ENCODE measurements around the gene FAM186B. TPM values are rescaled to one million over a fixed set of nuclear protein-coding genes. Genes with fewer than 3 reads are reported as not detected.

The FAM186B gene
- polyA plus RNA-seq, 1 of the 3 experiments (the other 2 are of a cell fraction), result 0.16 TPM

GRCh38 chr12:49584591-49584990 is 20.8 kb downstream of the FAM186B start:
- H3F3A ChIP-seq (replicated peaks; ENCODE audit: insufficient read depth), result no peaks in the 10 kb centered on the region
- ChIA-PET CTCF (interaction anchor here (1.3 to 2.6 kb wide), 4 partner anchors 39 to 242 kb away, joined by 3 to 26 read pairs (median 4); partner anchors contain the start of gene PRPF40B), POLR2A (no interaction called here)
- TF ChIP-seq NFIC (IDR thresholded peaks at IDR 0.05; ENCODE audit: borderline replicate concordance), result no peak
- no peak for TF ChIP-seq GATA2 (CRISPR knock-in tag; IDR thresholded peaks at IDR 0.05)
- TF ChIP-seq RCOR1 (IDR thresholded peaks at IDR 0.05; ENCODE audit: low read length), result no peak
- TF ChIP-seq RXRA (IDR thresholded peaks at IDR 0.05; ENCODE audit: borderline replicate concordance, low read depth), result no peak
- no peak for TF ChIP-seq SMC3 (IDR thresholded peaks at IDR 0.05; ENCODE audit: low read depth, low read length)
- no peak for TF ChIP-seq YY1 (IDR thresholded peaks at IDR 0.05; ENCODE audit: low read depth)
- no peak for TF ChIP-seq EP300 (IDR thresholded peaks at IDR 0.05; ENCODE audit: borderline replicate concordance in 1 of 2, low read depth in 1 of 2, low read length in 1 of 2)
- TF ChIP-seq TEAD4 (IDR thresholded peaks at IDR 0.05; ENCODE audit: borderline replicate concordance, insufficient read depth), result no peak
- TF ChIP-seq GABPA (IDR thresholded peaks at IDR 0.05; ENCODE audit: low read depth), result no peak
- TF ChIP-seq MXI1 (IDR thresholded peaks at IDR 0.05; ENCODE audit: low read depth, low read length), result no peak
- TF ChIP-seq POLR2AphosphoS5 (IDR thresholded peaks at IDR 0.05; ENCODE audit: low read depth, low read length), result no peak
- no peak for TF ChIP-seq TAF1 (IDR thresholded peaks at IDR 0.05; ENCODE audit: borderline replicate concordance, low read depth, low read length)
- no peak for TF ChIP-seq CHD2 (IDR thresholded peaks at IDR 0.05; ENCODE audit: low read length, partially characterized antibody)
- no peak for TF ChIP-seq NRF1 (IDR thresholded peaks at IDR 0.05; ENCODE audit: low read depth, low read length)
- no peak for TF ChIP-seq USF1 (IDR thresholded peaks at IDR 0.05; ENCODE audit: borderline replicate concordance, low read depth)
- no peak for TF ChIP-seq ZBTB33 (IDR thresholded peaks at IDR 0.05; ENCODE audit: borderline replicate concordance, low read depth)
- no peak for TF ChIP-seq CTCF (IDR thresholded peaks at IDR 0.05)
- no peak for TF ChIP-seq MAX (IDR thresholded peaks at IDR 0.05; ENCODE audit: low read depth)
- TF ChIP-seq ELF1 (IDR thresholded peaks at IDR 0.05), result no peak
- DNase-seq, result no peak
- no peak overlapping the region for H3K4me2 ChIP-seq
- H3K27ac ChIP-seq (ENCODE audit: low read depth in 2 of 2, low read length in 1 of 2), result no peak overlapping the region
- H2AFZ ChIP-seq (ENCODE audit: low read depth), result no peak overlapping the region
- no peaks in the 10 kb centered on the region for H3K27me3 ChIP-seq (ENCODE audit: insufficient read depth)
- H3K36me3 ChIP-seq (replicated peaks in 1 of 2; ENCODE audit: control insufficient read depth in 1 of 2, insufficient read depth in 2 of 2, low read length in 1 of 2), result peaks cover 21 to 23% of the 10 kb centered on the region in 2 experiments
- WGBS (ENCODE audit: low lambda C conversion rate), result 88% methylated on average over 7 of the region's 7 CpGs
- H3K9me2 ChIP-seq, result no peaks in the 10 kb centered on the region
- H3K9me3 ChIP-seq, result no peaks in the 10 kb centered on the region
- H3K4me1 ChIP-seq (ENCODE audit: control insufficient read depth in 1 of 2, insufficient read depth in 2 of 2, low read depth in 1 of 2, low read length in 1 of 2), result peaks cover 0 to 30% of the 10 kb centered on the region in 2 experiments; a peak in 1 of 4 replicates
- H3K4me3 ChIP-seq (ENCODE audit: low read depth in 2 of 2, low read length in 1 of 2), result no peak overlapping the region
- H4K20me1 ChIP-seq (ENCODE audit: insufficient read depth), result peaks cover 7% of the 10 kb centered on the region; the same call in 1 of the 2 replicates
- H3K79me2 ChIP-seq (ENCODE audit: insufficient read depth), result no peaks in the 10 kb centered on the region; the same call in 1 of the 2 replicates
- no peak overlapping the region for H3K9ac ChIP-seq
